Astrocyte (in vitro differentiated cells and primary cell): Measurements from ENCODE around the gene GPS2. TPM values are rescaled to one million over a fixed set of nuclear protein-coding genes. Genes with fewer than 3 reads are reported as not detected.

Source experiments
- DNase-seq: peaks from one replicate; pipeline ENCODE4 v3.0.0-alpha.2; 2010; ENCODE audit warnings: low read depth
- FAIRE-seq: peaks from 2 replicates; lab custom pipeline; 2011; peaks lifted over from hg19 to GRCh38; lab: Jason Lieb, UNC
- H2AFZ ChIP-seq: 2 replicates; pipeline ENCODE4 v1.6.0; 2012; ENCODE audit warnings: low read depth, low read length, inconsistent platforms
- H3K27ac ChIP-seq: 2 replicates; pipeline ENCODE4 v1.5.1; 2011; ENCODE audit warnings: low read depth, low read length, inconsistent platforms
- H3K27me3 ChIP-seq: 2 replicates; pipeline ENCODE4 v1.6.0; 2011; ENCODE audit warnings: low read length, inconsistent platforms; ENCODE audit not compliant: insufficient read depth
- H3K36me3 ChIP-seq: 2 replicates; pipeline ENCODE4 v1.5.1; 2011; ENCODE audit warnings: low read length, inconsistent platforms; ENCODE audit not compliant: insufficient read depth
- H3K4me1 ChIP-seq: 2 replicates; pipeline ENCODE4 v1.5.1; 2011; ENCODE audit warnings: low read length, inconsistent platforms; ENCODE audit not compliant: insufficient read depth
- H3K4me2 ChIP-seq: 2 replicates; pipeline ENCODE4 v1.6.0; 2012; ENCODE audit warnings: low read length, inconsistent platforms
- H3K4me3 ChIP-seq: 2 replicates; pipeline ENCODE4 v1.5.1; 2011; ENCODE audit warnings: low read depth, mild to moderate bottlenecking, low read length, inconsistent platforms; ENCODE audit not compliant: insufficient read depth
- H3K79me2 ChIP-seq: 2 replicates; pipeline ENCODE4 v1.6.0; 2012; ENCODE audit warnings: mild to moderate bottlenecking, low read length, inconsistent platforms; ENCODE audit not compliant: insufficient read depth
- H3K9ac ChIP-seq: 2 replicates; pipeline ENCODE4 v1.6.0; 2012; ENCODE audit warnings: mild to moderate bottlenecking, low read length, inconsistent platforms
- H3K9me3 ChIP-seq: 2 replicates; pipeline ENCODE4 v1.5.1; 2012; ENCODE audit warnings: low read depth, mild to moderate bottlenecking, low read length, inconsistent platforms; ENCODE audit not compliant: insufficient read depth
- H4K20me1 ChIP-seq: 2 replicates; pipeline ENCODE4 v1.6.0; 2012; ENCODE audit warnings: low read length, inconsistent platforms; ENCODE audit not compliant: insufficient read depth
- H3K27ac Mint-ChIP-seq: one replicate; pipeline ENCODE4 v1.8.0; 2021; ENCODE audit warnings: mild to moderate bottlenecking, mixed read lengths; ENCODE audit not compliant: unreplicated experiment
- H3K27me3 Mint-ChIP-seq: one replicate; pipeline ENCODE4 v1.8.0; 2021; ENCODE audit warnings: low read depth, mixed read lengths; ENCODE audit not compliant: unreplicated experiment
- H3K36me3 Mint-ChIP-seq: one replicate; pipeline ENCODE4 v1.8.0; 2021; ENCODE audit warnings: low read depth, mixed read lengths; ENCODE audit not compliant: unreplicated experiment
- H3K4me1 Mint-ChIP-seq: one replicate; pipeline ENCODE4 v1.8.0; 2021; ENCODE audit warnings: low read depth, mixed read lengths; ENCODE audit not compliant: unreplicated experiment
- H3K4me3 Mint-ChIP-seq: one replicate; pipeline ENCODE4 v1.8.0; 2021; ENCODE audit warnings: mild to moderate bottlenecking, moderate library complexity, mixed read lengths; ENCODE audit not compliant: unreplicated experiment
- H3K9me3 Mint-ChIP-seq: one replicate; pipeline ENCODE4 v1.8.0; 2021; ENCODE audit warnings: mild to moderate bottlenecking, mixed read lengths; ENCODE audit not compliant: unreplicated experiment
- CTCF ChIP-seq: IDR thresholded peaks from 2 replicates; pipeline ENCODE4 v1.5.1; 2011; ENCODE audit warnings: low read depth, mild to moderate bottlenecking, inconsistent platforms, low read length, moderate library complexity; ENCODE audit not compliant: insufficient read depth
- EZH2 ChIP-seq: IDR thresholded peaks from 2 replicates; pipeline ENCODE4 v1.6.1; 2012; ENCODE audit warnings: mild to moderate bottlenecking, low read length, inconsistent platforms; ENCODE audit not compliant: insufficient read depth
- total RNA-seq: library from RNA; stranded (reverse); gene quantifications from 2 replicates; pipeline ENCODE4 v1.2.1, GENCODE V29; 2021

The GPS2 gene
- total RNA-seq, 1 donor from 2014 or later, result 49.8 TPM

GRCh38 chr17:7290685-7291084 is 24.5 kb downstream of the GPS2 start:
- H3K9me3 Mint-ChIP-seq, result no peaks in the 10 kb centered on the region
- H3K4me1 ChIP-seq, result peaks cover 3% of the 10 kb centered on the region
- TF ChIP-seq CTCF, result no peak
- TF ChIP-seq EZH2, result no peak
- no peak overlapping the region for H3K4me3 Mint-ChIP-seq
- H3K27me3 Mint-ChIP-seq, result peaks cover 70% of the 10 kb centered on the region
- H3K36me3 ChIP-seq, result no peaks in the 10 kb centered on the region
- H3K9me3 ChIP-seq, result no peaks in the 10 kb centered on the region
- H3K79me2 ChIP-seq, result no peaks in the 10 kb centered on the region
- no peak overlapping the region for H2AFZ ChIP-seq
- no peak overlapping the region for H3K27ac Mint-ChIP-seq
- H3K36me3 Mint-ChIP-seq, result peaks cover 2% of the 10 kb centered on the region
- H4K20me1 ChIP-seq, result no peaks in the 10 kb centered on the region
- no peak overlapping the region for H3K27ac ChIP-seq
- no peak for DNase-seq
- peaks cover 2% of the 10 kb centered on the region for H3K4me1 Mint-ChIP-seq
- no peak overlapping the region for H3K4me2 ChIP-seq
- no peak overlapping the region for H3K4me3 ChIP-seq
- no peak for FAIRE-seq
- H3K27me3 ChIP-seq, result peaks cover 53% of the 10 kb centered on the region
- no peak overlapping the region for H3K9ac ChIP-seq

DNA sequence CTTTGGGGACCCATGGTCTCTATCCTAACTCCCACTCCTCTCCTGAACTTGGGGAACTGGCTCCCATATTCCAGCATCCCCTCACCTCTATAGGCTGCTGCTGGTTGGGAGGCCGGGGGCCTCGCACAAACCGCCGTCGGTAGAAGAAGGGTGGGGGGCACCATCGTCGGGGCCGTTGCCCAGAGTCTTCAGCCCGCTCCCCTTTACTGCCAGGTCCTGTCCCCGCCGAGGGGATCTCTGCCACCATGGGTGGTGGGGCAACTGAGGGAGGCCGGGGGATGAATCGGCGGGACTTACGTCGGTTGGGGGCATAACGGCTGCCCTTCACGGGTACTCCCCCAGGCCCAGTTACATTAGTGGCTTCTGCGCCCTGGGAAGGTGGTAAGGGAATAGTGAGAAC is 25.0 kb downstream of the GPS2 start:
- no peak overlapping the region for H3K4me3 Mint-ChIP-seq
- FAIRE-seq, result no peak
- peaks cover 72% of the 10 kb centered on the region for H3K27me3 Mint-ChIP-seq

More for the DNA sequence above, 25.0 kb downstream of the GPS2 start:
- H3K27me3 ChIP-seq, result peaks cover 55% of the 10 kb centered on the region
- H3K4me1 ChIP-seq, result peaks cover 3% of the 10 kb centered on the region
- H3K4me2 ChIP-seq, result no peak overlapping the region
- no peak for DNase-seq
- Mint-ChIP-seq H3K27ac (no peak overlapping the region), H3K4me1 (peaks cover 2% of the 10 kb centered on the region), H3K36me3 (peaks cover 2% of the 10 kb centered on the region), H3K9me3 (no peaks in the 10 kb centered on the region)
- H4K20me1 ChIP-seq, result no peaks in the 10 kb centered on the region
- H2AFZ ChIP-seq, result no peak overlapping the region
- H3K36me3 ChIP-seq, result no peaks in the 10 kb centered on the region
- TF ChIP-seq EZH2 (no peak), CTCF (no peak)
- no peak overlapping the region for H3K4me3 ChIP-seq
- no peak overlapping the region for H3K9ac ChIP-seq
- no peaks in the 10 kb centered on the region for H3K9me3 ChIP-seq
- no peak overlapping the region for H3K27ac ChIP-seq
- H3K79me2 ChIP-seq, result no peaks in the 10 kb centered on the region
